HepG2 (cell line): Measurements from ENCODE around the gene ITPK1. TPM values are rescaled to one million over a fixed set of nuclear protein-coding genes. Genes with fewer than 3 reads are reported as not detected.

Experiments
- ARHGAP35 ChIP-seq: sonication (generic); formaldehyde crosslinking; IDR thresholded peaks from 2 replicates; pipeline ENCODE4 v1.9.0; 2022; ENCODE audit warnings: mild to moderate bottlenecking, inconsistent platforms, moderate library complexity, missing genetic modification reagents, borderline replicate concordance
- ATM ChIP-seq: fragments of 450-650 bp; IDR thresholded peaks from 2 replicates; pipeline ENCODE4 v1.7.1; 2017; ENCODE audit warnings: mild to moderate bottlenecking, borderline replicate concordance
- CBX1 ChIP-seq: IDR thresholded peaks from one replicate; pipeline ENCODE4 v1.6.1; 2016; ENCODE audit warnings: antibody characterized with exemption, low read depth
- DBP ChIP-seq: sonication (generic); formaldehyde crosslinking; IDR thresholded peaks from 2 replicates; pipeline ENCODE4 v1.4.0; 2020; ENCODE audit warnings: missing genetic modification reagents; ENCODE audit errors: not compliant biosample characterization
- ETV5 ChIP-seq: IDR thresholded peaks from 2 replicates; pipeline ENCODE4 v1.6.1; 2018; ENCODE audit warnings: missing biosample characterization, missing genetic modification reagents, inconsistent platforms, borderline replicate concordance
- HIC2 ChIP-seq: sonication (generic); formaldehyde crosslinking; IDR thresholded peaks from 2 replicates; pipeline ENCODE4 v1.9.0; 2022; ENCODE audit warnings: low read depth, missing genetic modification reagents
- MLXIP ChIP-seq: sonication (generic); formaldehyde crosslinking; IDR thresholded peaks from 2 replicates; pipeline ENCODE4 v1.9.0; 2021; ENCODE audit warnings: missing genetic modification reagents, borderline replicate concordance
- MTF1 ChIP-seq: sonication (generic); formaldehyde crosslinking; IDR thresholded peaks from 2 replicates; pipeline ENCODE4 v1.5.0; 2020; ENCODE audit warnings: missing genetic modification reagents
- POGK ChIP-seq: sonication (generic); formaldehyde crosslinking; conservative IDR thresholded peaks from 2 replicates; pipeline ENCODE4 v1.8.0; 2022; ENCODE audit warnings: mild to moderate bottlenecking, moderate library complexity, missing genetic modification reagents
- SOX6 ChIP-seq, 2 experiments: fragments of 450-650 bp in 1 of 2; sonication (generic) in 1 of 2; formaldehyde crosslinking in 1 of 2; IDR thresholded peaks; 2 replicates each; pipeline versions ENCODE4 v1.4.0 to v1.6.1; 2017 to 2020; ENCODE audit warnings: antibody characterized with exemption in 1 of 2, mild to moderate bottlenecking in 1 of 2, missing genetic modification reagents in 1 of 2
- TARDBP ChIP-seq: sonication (generic); formaldehyde crosslinking; IDR thresholded peaks from 2 replicates; pipeline ENCODE4 v1.8.0; 2022; ENCODE audit warnings: mild to moderate bottlenecking, missing genetic modification reagents
- ZNF232 ChIP-seq: sonication (generic); formaldehyde crosslinking; IDR thresholded peaks from 2 replicates; pipeline ENCODE4 v1.4.0; 2020; ENCODE audit warnings: missing genetic modification reagents, borderline replicate concordance
- ZNF749 ChIP-seq: sonication (generic); formaldehyde crosslinking; IDR thresholded peaks from 2 replicates; pipeline ENCODE4 v1.8.0; 2022; ENCODE audit warnings: mild to moderate bottlenecking, missing genetic modification reagents, moderate library complexity, borderline replicate concordance
- ZSCAN21 ChIP-seq: sonication (generic); formaldehyde crosslinking; IDR thresholded peaks from 2 replicates; pipeline ENCODE4 v1.8.0; 2022; ENCODE audit warnings: mild to moderate bottlenecking, missing genetic modification reagents, moderate library complexity, borderline replicate concordance
- polyA plus RNA-seq, 8 experiments: library from polyadenylated mRNA; depleted of rRNA in 3 of 8; stranded (reverse) in 7 of 8; unstranded in 1 of 8; fragments of >200 nt; fragmentation: Illumina TruSeq in 4 of 8; extraction: Trizol in 4 of 8; gene quantifications; 2 replicates each; pipeline versions ENCODE4 v1.2.1 to v1.2.3, GENCODE V29; 2011 to 2016; ENCODE audit warnings: low read depth in 4 of 8, missing spikeins in 1 of 8, mixed read lengths in 1 of 8; ENCODE audit not compliant: insufficient read depth in 1 of 8
- total RNA-seq, 5 experiments: library from RNA; depleted of rRNA; stranded (reverse); fragments of >200 nt; fragmentation: Illumina TruSeq; extraction: Trizol; gene quantifications; 2 replicates each; pipeline ENCODE4 v1.2.3, GENCODE V29; 2016; ENCODE audit warnings: low read depth in 1 of 5
- TF ChIP-seq, protein P1 (sequence below): sonication (generic); formaldehyde crosslinking; conservative IDR thresholded peaks from 2 replicates; pipeline ENCODE4 v1.8.1; 2023; ENCODE audit warnings: missing genetic modification reagents
- TF ChIP-seq, protein P2 (sequence below): sonication (generic); formaldehyde crosslinking; IDR thresholded peaks from 2 replicates; pipeline ENCODE4 v1.5.1; 2020; ENCODE audit warnings: mild to moderate bottlenecking, missing genetic modification reagents, moderate library complexity

Gene ITPK1
- total and polyA plus RNA-seq, 2 of the 13 experiments (the other 11 are each of a cell fraction or from before 2014, with no cell fraction given) = 20.5 to 47.5 TPM

DNA sequence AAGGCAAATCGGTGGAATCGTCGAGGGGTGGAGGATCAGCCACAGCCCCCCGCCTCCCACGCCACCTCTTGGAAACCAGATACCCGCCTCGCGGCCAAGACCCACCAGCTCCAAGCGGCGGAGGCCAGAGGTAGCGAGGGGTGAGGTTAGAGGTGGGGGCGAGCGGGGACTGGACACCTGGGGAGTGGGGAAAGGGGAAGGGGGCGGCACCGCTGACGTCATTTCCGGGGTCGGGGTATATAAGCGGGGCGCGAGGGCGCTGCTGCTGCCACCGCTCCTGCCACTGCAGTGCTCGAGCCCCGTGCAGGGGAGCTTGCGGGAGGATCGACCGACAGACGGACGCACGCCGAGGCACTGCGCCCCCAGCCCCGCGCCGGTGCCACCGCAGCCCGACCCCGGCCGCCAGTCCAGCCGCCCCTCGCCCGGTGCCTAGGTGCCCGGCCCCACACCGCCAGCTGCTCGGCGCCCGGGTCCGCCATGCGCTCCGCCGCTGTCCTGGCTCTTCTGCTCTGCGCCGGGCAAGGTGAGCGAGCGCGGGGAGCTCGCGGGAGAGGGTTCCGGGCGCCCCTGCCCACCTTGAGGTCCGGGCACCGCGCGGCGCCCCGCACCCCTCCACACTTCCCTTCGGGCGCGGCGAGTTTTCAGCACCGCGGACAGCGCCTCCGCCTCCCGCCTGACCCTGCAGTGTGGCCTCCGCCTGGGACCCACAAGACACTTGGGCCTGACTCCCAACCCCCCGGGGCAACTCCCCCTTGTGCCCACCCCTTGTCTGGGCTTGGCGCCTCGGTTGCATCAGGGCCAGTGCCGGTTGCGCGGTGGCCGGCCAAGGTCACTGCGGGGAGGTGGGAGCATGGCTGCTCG is 192.6 kb downstream of the ITPK1 start, which contains the start of gene CHGA (continued):
- peak; percentile 96 for TF ChIP-seq ZNF749
- peak; percentile 89 for TF ChIP-seq MLXIP
- TF ChIP-seq POGK (CRISPR knock-in tag) = peak; percentile 92
- TF ChIP-seq SOX6 (IDR thresholded peaks at IDR 0.05) = no peak
- peak; percentile 28; the same call in 1 of the 2 replicates for TF ChIP-seq SOX6 (CRISPR knock-in tag; IDR thresholded peaks at IDR 0.05)
- TF ChIP-seq DBP = peak; percentile 92
- peak; percentile 98 for TF ChIP-seq ZNF232 (CRISPR knock-in tag)
- no peak for TF ChIP-seq CBX1
- peak; percentile 85; the same call in 1 of the 2 replicates for TF ChIP-seq ARHGAP35 (CRISPR knock-in tag)
- 0 out of 2 replicates have a peak, but pooled peaks have one; percentile 31 for TF ChIP-seq ETV5 (CRISPR knock-in tag)
- TF ChIP-seq ATM = no peak
- peak; percentile 43; the same call in 1 of the 2 replicates for TF ChIP-seq TARDBP (CRISPR knock-in tag)
- TF ChIP-seq, protein P1, sequence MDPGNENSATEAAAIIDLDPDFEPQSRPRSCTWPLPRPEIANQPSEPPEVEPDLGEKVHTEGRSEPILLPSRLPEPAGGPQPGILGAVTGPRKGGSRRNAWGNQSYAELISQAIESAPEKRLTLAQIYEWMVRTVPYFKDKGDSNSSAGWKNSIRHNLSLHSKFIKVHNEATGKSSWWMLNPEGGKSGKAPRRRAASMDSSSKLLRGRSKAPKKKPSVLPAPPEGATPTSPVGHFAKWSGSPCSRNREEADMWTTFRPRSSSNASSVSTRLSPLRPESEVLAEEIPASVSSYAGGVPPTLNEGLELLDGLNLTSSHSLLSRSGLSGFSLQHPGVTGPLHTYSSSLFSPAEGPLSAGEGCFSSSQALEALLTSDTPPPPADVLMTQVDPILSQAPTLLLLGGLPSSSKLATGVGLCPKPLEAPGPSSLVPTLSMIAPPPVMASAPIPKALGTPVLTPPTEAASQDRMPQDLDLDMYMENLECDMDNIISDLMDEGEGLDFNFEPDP = no peak
- peak; percentile 97 for TF ChIP-seq ZSCAN21 (CRISPR knock-in tag)
- 0 out of 2 replicates have a peak, but pooled peaks have one; percentile 55 for TF ChIP-seq HIC2 (CRISPR knock-in tag)
- TF ChIP-seq MTF1 (CRISPR knock-in tag) = 0 out of 2 replicates have a peak, but pooled peaks have one; percentile 48
- TF ChIP-seq, protein P2, sequence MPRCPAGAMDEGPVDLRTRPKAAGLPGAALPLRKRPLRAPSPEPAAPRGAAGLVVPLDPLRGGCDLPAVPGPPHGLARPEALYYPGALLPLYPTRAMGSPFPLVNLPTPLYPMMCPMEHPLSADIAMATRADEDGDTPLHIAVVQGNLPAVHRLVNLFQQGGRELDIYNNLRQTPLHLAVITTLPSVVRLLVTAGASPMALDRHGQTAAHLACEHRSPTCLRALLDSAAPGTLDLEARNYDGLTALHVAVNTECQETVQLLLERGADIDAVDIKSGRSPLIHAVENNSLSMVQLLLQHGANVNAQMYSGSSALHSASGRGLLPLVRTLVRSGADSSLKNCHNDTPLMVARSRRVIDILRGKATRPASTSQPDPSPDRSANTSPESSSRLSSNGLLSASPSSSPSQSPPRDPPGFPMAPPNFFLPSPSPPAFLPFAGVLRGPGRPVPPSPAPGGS (CRISPR knock-in tag) = peak; percentile 78
